HepG2 (cell line): ENCODE results near the gene DPEP3. TPM values are rescaled to one million over a fixed set of nuclear protein-coding genes. Genes with fewer than 3 reads are reported as not detected.

Source experiments
- ATAC-seq: fragments of 200-7000 bp; cut with Tn5 transposase; 3 replicates; pipeline ENCODE4 v1.9.1; 2020; ENCODE audit warnings: mild to moderate bottlenecking, moderate library complexity
- BruUV-seq: library from RNA; stranded (reverse); fragments of 400-500 nt; replicated peaks from 2 replicates; lab custom pipeline; 2021; lab: Mats Ljungman, UMichigan
- CTCF ChIA-PET: fragments of 300-600 bp; formaldehyde crosslinking; extraction: SDS; loops from one replicate; lab custom pipeline; 2021; ENCODE audit warnings: low total read pairs, inconsistent platforms, low intra/inter-chr PET ratio; lab: Yijun Ruan, JAX
- POLR2A ChIA-PET: fragments of 350-600 bp; sonication (Branson Sonifier 250); formaldehyde crosslinking; loops from one replicate; lab custom pipeline; 2020; ENCODE audit warnings: antibody characterized with exemption, inconsistent platforms; lab: Yijun Ruan, JAX
- DNase-seq: peaks from one replicate; pipeline ENCODE4 v3.0.0-alpha.2; 2015; ENCODE audit warnings: low spot score
- FAIRE-seq: peaks from 3 replicates; lab custom pipeline; 2011; peaks lifted over from hg19 to GRCh38; lab: Jason Lieb, UNC
- H2AFZ ChIP-seq: one replicate; pipeline ENCODE4 v1.6.1; 2011; ENCODE audit warnings: low read length, inconsistent platforms
- H3K27ac ChIP-seq: fragments of 300-600 bp; 3 replicates; pipeline ENCODE4 v1.8.0; 2011; ENCODE audit warnings: mixed run types, mild to moderate bottlenecking, mixed read lengths, low read length, inconsistent platforms; ENCODE audit not compliant: insufficient read depth; ENCODE audit errors: extremely low read length
- H3K27me3 ChIP-seq, 2 experiments: fragments of 200-600 bp in 1 of 2; 2 replicates in 1 of 2; 3 replicates in 1 of 2; pipeline versions ENCODE4 v1.6.0 to v1.8.0; 2011; ENCODE audit warnings: low read length in 2 of 2, mild to moderate bottlenecking in 2 of 2, moderate library complexity in 2 of 2, inconsistent platforms in 1 of 2; ENCODE audit not compliant: insufficient read depth in 2 of 2, control insufficient read depth in 1 of 2
- H3K36me3 ChIP-seq, 2 experiments: fragments of 200-600 bp in 1 of 2; replicated peaks in 1 of 2; 2 replicates in 1 of 2; 3 replicates in 1 of 2; pipeline versions ENCODE4 v1.5.1 to v1.8.0; 2011; ENCODE audit warnings: low read length in 2 of 2, inconsistent platforms in 1 of 2; ENCODE audit not compliant: insufficient read depth in 2 of 2, control insufficient read depth in 1 of 2
- H3K4me1 ChIP-seq: 2 replicates; pipeline ENCODE4 v1.5.1; 2012; ENCODE audit warnings: low read length, inconsistent platforms; ENCODE audit not compliant: insufficient read depth
- H3K4me2 ChIP-seq: 2 replicates; pipeline ENCODE4 v1.6.0; 2011; ENCODE audit warnings: low read depth, low read length, inconsistent platforms
- H3K4me3 ChIP-seq, 3 experiments: fragments of 200-600 bp in 1 of 3; sonication (generic), shearing (Covaris generic) in 1 of 3; replicated peaks in 1 of 3; 2 replicates each; pipeline ENCODE4 v1.5.1; 2011 to 2016; ENCODE audit warnings: low read length in 3 of 3, inconsistent platforms in 2 of 3, low read depth in 2 of 3, mild to moderate bottlenecking in 2 of 3, control low read depth in 1 of 3, mixed read lengths in 1 of 3; ENCODE audit not compliant: insufficient read depth in 1 of 3
- H3K79me2 ChIP-seq: one replicate; pipeline ENCODE4 v1.6.1; 2011; ENCODE audit warnings: low read length, inconsistent platforms; ENCODE audit not compliant: insufficient read depth
- H3K9ac ChIP-seq: 2 replicates; pipeline ENCODE4 v1.6.0; 2011; ENCODE audit warnings: mild to moderate bottlenecking, low read depth, low read length, inconsistent platforms; ENCODE audit not compliant: insufficient read depth
- H3K9me3 ChIP-seq: 2 replicates; pipeline ENCODE4 v1.5.1; 2012; ENCODE audit warnings: mild to moderate bottlenecking, low read length
- H4K20me1 ChIP-seq: 2 replicates; pipeline ENCODE4 v1.6.0; 2011; ENCODE audit warnings: inconsistent platforms, mild to moderate bottlenecking, low read length, moderate library complexity; ENCODE audit not compliant: insufficient read depth
- AGO2 ChIP-seq: fragments of 200-400 bp; formaldehyde crosslinking; optimal IDR thresholded peaks from 2 replicates; pipeline ENCODE3; 2017; ENCODE audit warnings: mild to moderate bottlenecking, low read depth, low read length, moderate library complexity
- MTERF4 ChIP-seq: sonication (generic); formaldehyde crosslinking; IDR thresholded peaks from 2 replicates; pipeline ENCODE4 v1.8.0; 2023; ENCODE audit warnings: mild to moderate bottlenecking, missing genetic modification reagents
- PAF1 ChIP-seq: IDR thresholded peaks from 2 replicates; pipeline ENCODE4 v1.6.1; 2016; ENCODE audit warnings: missing genetic modification reagents, missing compliant biosample characterization
- RXRA ChIP-seq: sonication (generic); formaldehyde crosslinking; IDR thresholded peaks from 2 replicates; pipeline ENCODE4 v1.5.1; 2020; ENCODE audit warnings: missing genetic modification reagents
- SETDB1 ChIP-seq: sonication (generic); formaldehyde crosslinking; IDR thresholded peaks from 2 replicates; pipeline ENCODE4 v1.5.1; 2020; ENCODE audit warnings: missing genetic modification reagents, mild to moderate bottlenecking, borderline replicate concordance
- SIX4 ChIP-seq: sonication (generic); formaldehyde crosslinking; IDR thresholded peaks from 2 replicates; pipeline ENCODE4 v1.4.0; 2020; ENCODE audit warnings: missing genetic modification reagents
- TCF7 ChIP-seq: sonication (generic); IDR thresholded peaks from 2 replicates; pipeline ENCODE4 v1.6.1; 2016; ENCODE audit warnings: antibody characterized with exemption, low read depth
- ZNF567 ChIP-seq: sonication (generic); formaldehyde crosslinking; IDR thresholded peaks from 2 replicates; pipeline ENCODE4 v1.8.1; 2023; ENCODE audit warnings: mild to moderate bottlenecking, missing genetic modification reagents, borderline replicate concordance
- ZNF766 ChIP-seq: sonication (generic); formaldehyde crosslinking; IDR thresholded peaks from 2 replicates; pipeline ENCODE4 v1.5.0; 2020; ENCODE audit warnings: missing genetic modification reagents, borderline replicate concordance
- WGBS: methylation state at CpG from one replicate; pipeline ENCODE4 v1.1.6; 2017; ENCODE audit warnings: low lambda C conversion rate; 5-methylcytosine and 5-hydroxymethylcytosine counted together
- in situ Hi-C: cut with HindIII; loops from 2 replicates; pipeline ENCODE4 v1.10.0; 2017; ENCODE audit warnings: low pct_unique_long_range_greater_than_20kb; ENCODE audit not compliant: extremely low pct_ligation_motif_present
- intact Hi-C: fragments of 100-400 bp; cut with micrococcal nuclease; formaldehyde crosslinking; loops from one replicate; pipeline ENCODE4 v1.10.0; 2022; ENCODE audit not compliant: unreplicated experiment
- polyA plus RNA-seq, 8 experiments: library from polyadenylated mRNA; depleted of rRNA in 3 of 8; stranded (reverse) in 7 of 8; unstranded in 1 of 8; fragments of >200 nt; fragmentation: Illumina TruSeq in 4 of 8; extraction: Trizol in 4 of 8; gene quantifications; 2 replicates each; pipeline versions ENCODE4 v1.2.1 to v1.2.3, GENCODE V29; 2011 to 2016; ENCODE audit warnings: low read depth in 4 of 8, missing spikeins in 1 of 8, mixed read lengths in 1 of 8; ENCODE audit not compliant: insufficient read depth in 1 of 8
- total RNA-seq, 5 experiments: library from RNA; depleted of rRNA; stranded (reverse); fragments of >200 nt; fragmentation: Illumina TruSeq; extraction: Trizol; gene quantifications; 2 replicates each; pipeline ENCODE4 v1.2.3, GENCODE V29; 2016; ENCODE audit warnings: low read depth in 1 of 5

Gene DPEP3
- total and polyA plus RNA-seq, 2 of the 13 experiments (the other 11 are each of a cell fraction or from before 2014, with no cell fraction given): not detected

GRCh38 chr16:67953641-67954375 lies 26.5 kb downstream of the DPEP3 start:
- no peak overlapping the region for H3K4me2 ChIP-seq
- no peak overlapping the region for H3K9ac ChIP-seq
- DNase-seq (no peak), FAIRE-seq (no peak), ATAC-seq (no peak)
- H2AFZ ChIP-seq: no peak overlapping the region
- in situ Hi-C loops: no loop called here
- no TSS peak for BruUV-seq
- CTCF ChIA-PET: no interaction called here
- peaks cover 17% of the 10 kb centered on the region for H3K4me1 ChIP-seq
- POLR2A ChIA-PET: interaction anchor here (1.5 kb wide), 1 partner anchor 12 kb away, joined by 9 read pairs; no protein-coding TSS in a partner anchor
- intact Hi-C loops: no loop called here
- no peaks in the 10 kb centered on the region; the same call in 1 of the 2 replicates for H4K20me1 ChIP-seq
- H3K79me2 ChIP-seq: no peaks in the 10 kb centered on the region
- H3K27me3 ChIP-seq: no peaks in the 10 kb centered on the region
- 97% methylated on average over 8 of the region's 8 CpGs for WGBS
- H3K9me3 ChIP-seq: no peaks in the 10 kb centered on the region
- peak overlapping the region; percentile 18 for H3K27ac ChIP-seq
- H3K36me3 ChIP-seq: peaks cover 51 to 77% of the 10 kb centered on the region in 2 experiments
- no peak for TF ChIP-seq ZNF567 (CRISPR knock-in tag)
- TF ChIP-seq SETDB1: no peak
- peak; percentile 60 for TF ChIP-seq AGO2
- TF ChIP-seq MTERF4 (CRISPR knock-in tag): no peak
- 0 out of 2 replicates have a peak, but pooled peaks have one; percentile 23 for TF ChIP-seq RXRA (CRISPR knock-in tag)
- no peak for TF ChIP-seq TCF7
- 0 out of 2 replicates have a peak, but pooled peaks have one; percentile 52 for TF ChIP-seq PAF1 (CRISPR knock-in tag)
- TF ChIP-seq SIX4: no peak
- TF ChIP-seq ZNF766 (CRISPR knock-in tag): no peak
- no peak overlapping the region for H3K4me3 ChIP-seq
